GM12878 (cell line): Measurements from ENCODE around the gene STX7. TPM values are rescaled to one million over a fixed set of nuclear protein-coding genes. Genes with fewer than 3 reads are reported as not detected.

ENCODE experiments used
- ATAC-seq: fragments of 200-7000 bp; cut with Tn5 transposase; 3 replicates; pipeline ENCODE4 v1.9.1; 2020; ENCODE audit warnings: mild to moderate bottlenecking, moderate library complexity
- BruUV-seq: library from RNA; stranded (reverse); fragments of 400-500 nt; replicated peaks from 2 replicates; lab custom pipeline; 2021; lab: Mats Ljungman, UMichigan
- CTCF ChIA-PET: fragments of 300-600 bp; sonication (Branson Sonifier 250); formaldehyde crosslinking; extraction: SDS; loops from one replicate; lab custom pipeline; 2021; ENCODE audit warnings: inconsistent platforms; lab: Yijun Ruan, JAX
- POLR2A ChIA-PET: fragments of 350-600 bp; formaldehyde crosslinking; extraction: SDS; loops from one replicate; lab custom pipeline; 2021; ENCODE audit warnings: inconsistent platforms; lab: Charles Lee
- RAD21 ChIA-PET: fragments of 300-600 bp; sonication (Branson Sonifier 250); formaldehyde crosslinking; loops from one replicate; lab custom pipeline; 2023; ENCODE audit warnings: antibody characterized with exemption; ENCODE audit not compliant: unreplicated experiment; lab: Charles Lee
- SMC1A ChIA-PET: fragments of 300-600 bp; sonication (Branson Sonifier 250); formaldehyde crosslinking; loops from one replicate; lab custom pipeline; 2023; ENCODE audit not compliant: unreplicated experiment, uncharacterized antibody; lab: Charles Lee
- DNase-seq: peaks from one replicate; pipeline ENCODE4 v3.0.0-alpha.2; 2011; ENCODE audit warnings: low read depth, low spot score
- FAIRE-seq: peaks from 3 replicates; lab custom pipeline; 2011; peaks lifted over from hg19 to GRCh38; lab: Jason Lieb, UNC
- H2AFZ ChIP-seq: 2 replicates; pipeline ENCODE4 v1.6.0; 2011; ENCODE audit warnings: low read depth, low read length, control low read depth; ENCODE audit not compliant: control insufficient read depth
- H3K27ac ChIP-seq: 2 replicates; pipeline ENCODE4 v1.5.1; 2011; ENCODE audit warnings: control low read depth; ENCODE audit not compliant: control insufficient read depth, insufficient read depth
- H3K27me3 ChIP-seq, 2 experiments: replicated peaks in 1 of 2; 2 replicates each; pipeline versions ENCODE4 v1.6.0 to v1.6.1; 2011; ENCODE audit warnings: low read length in 1 of 2; ENCODE audit not compliant: control insufficient read depth in 2 of 2, insufficient read depth in 2 of 2
- H3K36me3 ChIP-seq, 2 experiments: 2 replicates each; pipeline ENCODE4 v1.5.1; 2011; ENCODE audit warnings: low read length in 1 of 2; ENCODE audit not compliant: control insufficient read depth in 2 of 2, insufficient read depth in 2 of 2
- H3K4me1 ChIP-seq: 2 replicates; pipeline ENCODE4 v1.6.1; 2011; ENCODE audit warnings: mild to moderate bottlenecking, low read length, moderate library complexity, mixed read lengths; ENCODE audit not compliant: control insufficient read depth, insufficient read depth
- H3K4me2 ChIP-seq: 2 replicates; pipeline ENCODE4 v1.6.0; 2011; ENCODE audit warnings: control low read depth; ENCODE audit not compliant: control insufficient read depth, insufficient read depth
- H3K4me3 ChIP-seq: fragments of 200-600 bp; sonication (generic); 2 replicates; pipeline ENCODE4 v1.5.1; 2016
- H3K79me2 ChIP-seq: 2 replicates; pipeline ENCODE4 v1.6.0; 2011; ENCODE audit warnings: low read length; ENCODE audit not compliant: control insufficient read depth, insufficient read depth
- H3K9ac ChIP-seq: 2 replicates; pipeline ENCODE4 v1.8.0; 2011; ENCODE audit warnings: low read length, control low read depth, mixed read lengths; ENCODE audit not compliant: control insufficient read depth, insufficient read depth
- H3K9me3 ChIP-seq: replicated peaks from 3 replicates; pipeline ENCODE4 v1.5.1; 2011; ENCODE audit warnings: mild to moderate bottlenecking, low read length; ENCODE audit not compliant: control insufficient read depth, insufficient read depth
- H4K20me1 ChIP-seq: 2 replicates; pipeline ENCODE4 v1.6.0; 2011; ENCODE audit not compliant: control insufficient read depth, insufficient read depth
- BCL11A ChIP-seq: IDR thresholded peaks from 2 replicates; pipeline ENCODE4 v1.6.1; 2011; ENCODE audit warnings: low read depth, low read length
- BHLHE40 ChIP-seq, 2 experiments: fragments of 450-650 bp in 1 of 2; IDR thresholded peaks; 2 replicates each; pipeline ENCODE4 v1.6.1; 2011 to 2017; ENCODE audit warnings: low read depth in 2 of 2, borderline replicate concordance in 1 of 2, improper control_type of control experiment in 1 of 2, low read length in 1 of 2, mild to moderate bottlenecking in 1 of 2
- CEBPB ChIP-seq, 2 experiments: fragments of 150-350 bp in 1 of 2; IDR thresholded peaks; 2 replicates each; pipeline ENCODE4 v1.6.1; 2012 to 2014; ENCODE audit warnings: low read depth in 2 of 2, low read length in 2 of 2, borderline replicate concordance in 1 of 2, inconsistent platforms in 1 of 2
- MEF2B ChIP-seq: fragments of 450-650 bp; IDR thresholded peaks from 2 replicates; pipeline ENCODE4 v1.6.1; 2018; ENCODE audit warnings: mild to moderate bottlenecking, moderate library complexity; ENCODE audit not compliant: partially characterized antibody, poor library complexity, severe bottlenecking
- PAX5 ChIP-seq: IDR thresholded peaks from 2 replicates; pipeline ENCODE4 v1.6.1; 2011; ENCODE audit warnings: low read depth, low read length, borderline replicate concordance
- SIN3A ChIP-seq: IDR thresholded peaks from 2 replicates; pipeline ENCODE4 v1.6.1; 2012; ENCODE audit warnings: low read depth, low read length, improper control_type of control experiment
- SUZ12 ChIP-seq: fragments of 200-600 bp; sonication (generic); IDR thresholded peaks from one replicate; pipeline ENCODE4 v1.6.1; 2018; ENCODE audit warnings: antibody characterized with exemption, mild to moderate bottlenecking; ENCODE audit not compliant: unreplicated experiment
- ZBTB40 ChIP-seq: fragments of 450-650 bp; IDR thresholded peaks from 2 replicates; pipeline ENCODE4 v1.6.1; 2016; ENCODE audit warnings: mild to moderate bottlenecking, moderate library complexity, borderline replicate concordance
- WGBS: methylation state at CpG from one replicate; pipeline ENCODE4 v1.1.6; 2016; ENCODE audit warnings: low lambda C conversion rate; ENCODE audit not compliant: insufficient replicate concordance, insufficient coverage; ENCODE audit errors: missing lambda C conversion rate; 5-methylcytosine and 5-hydroxymethylcytosine counted together
- in situ Hi-C: fragments of 300-500 bp; cut with MboI; formaldehyde crosslinking; loops from 9 replicates; pipeline ENCODE4 v1.14.3; 2018; ENCODE audit warnings: mixed read lengths
- intact Hi-C: fragments of 100-400 bp; cut with micrococcal nuclease; formaldehyde crosslinking; loops from one replicate; pipeline ENCODE4 v1.14.2; 2022; ENCODE audit not compliant: unreplicated experiment
- polyA plus RNA-seq, 11 experiments: library from polyadenylated mRNA; depleted of rRNA in 4 of 11; unstranded in 6 of 11; stranded (reverse) in 5 of 11; fragments of >200 nt; fragmentation: Nextera tagmentation in 4 of 11; fragmentation: Illumina TruSeq in 1 of 11; extraction: Ambion mirVana in 4 of 11; extraction: Trizol in 1 of 11; gene quantifications; 1 replicate in 1 of 11; 2 replicates in 10 of 11; pipeline versions ENCODE4 v1.2.1 to v1.2.3, GENCODE V29; 2011 to 2016; ENCODE audit warnings: inconsistent platforms in 2 of 11, missing spikeins in 2 of 11, low read depth in 1 of 11
- total RNA-seq, 4 experiments: library from RNA; depleted of rRNA in 3 of 4; stranded (reverse); fragments of >200 nt in 3 of 4; fragmentation: Illumina TruSeq in 1 of 4; extraction: Trizol in 1 of 4; gene quantifications; 2 replicates each; pipeline versions ENCODE4 v1.2.1 to v1.2.3, GENCODE V29; 2013 to 2021
- TF ChIP-seq, protein P1 (sequence below): fragments of 450-650 bp; formaldehyde crosslinking; IDR thresholded peaks from 2 replicates; pipeline ENCODE4 v1.5.0; 2022; ENCODE audit warnings: mild to moderate bottlenecking, missing genetic modification characterization
- TF ChIP-seq, protein P2 (sequence below): fragments of 450-650 bp; IDR thresholded peaks from 2 replicates; pipeline ENCODE4 v1.6.1; 2016; ENCODE audit warnings: mild to moderate bottlenecking

Gene STX7
- total and polyA plus RNA-seq, 10 of the 15 experiments (the other 5 are each of a cell fraction or from before 2014, with no cell fraction given) = 26.5 to 75.5 (median 51.3) TPM

GRCh38 chr6:132526461-132526860 is 13.5 kb upstream of the STX7 start:
- 0% methylated on average over 2 of the region's 2 CpGs for WGBS
- Histone ChIP-seq H3K27me3 (no peaks in the 10 kb centered on the region; a peak in 1 of 4 replicates), H3K36me3 (no peaks in the 10 kb centered on the region), H3K9me3 (no peaks in the 10 kb centered on the region), H3K4me3 (no peak overlapping the region), H4K20me1 (no peaks in the 10 kb centered on the region), H2AFZ (no peak overlapping the region), H3K4me2 (no peak overlapping the region), H3K9ac (no peak overlapping the region), H3K27ac (no peak overlapping the region), H3K4me1 (no peaks in the 10 kb centered on the region), H3K79me2 (no peaks in the 10 kb centered on the region)
- TF ChIP-seq SIN3A (no peak), CEBPB (IDR thresholded peaks at IDR 0.05; ENCODE audit: borderline replicate concordance in 1 of 2, low read depth in 2 of 2, low read length in 2 of 2) (no peak), ZBTB40 (no peak), BCL11A (no peak), PAX5 (no peak), MEF2B (no peak), SUZ12 (no peak), BHLHE40 (IDR thresholded peaks at IDR 0.05; ENCODE audit: borderline replicate concordance in 1 of 2, low read depth in 2 of 2, low read length in 1 of 2) (no peak)
- TF ChIP-seq, protein P1, sequence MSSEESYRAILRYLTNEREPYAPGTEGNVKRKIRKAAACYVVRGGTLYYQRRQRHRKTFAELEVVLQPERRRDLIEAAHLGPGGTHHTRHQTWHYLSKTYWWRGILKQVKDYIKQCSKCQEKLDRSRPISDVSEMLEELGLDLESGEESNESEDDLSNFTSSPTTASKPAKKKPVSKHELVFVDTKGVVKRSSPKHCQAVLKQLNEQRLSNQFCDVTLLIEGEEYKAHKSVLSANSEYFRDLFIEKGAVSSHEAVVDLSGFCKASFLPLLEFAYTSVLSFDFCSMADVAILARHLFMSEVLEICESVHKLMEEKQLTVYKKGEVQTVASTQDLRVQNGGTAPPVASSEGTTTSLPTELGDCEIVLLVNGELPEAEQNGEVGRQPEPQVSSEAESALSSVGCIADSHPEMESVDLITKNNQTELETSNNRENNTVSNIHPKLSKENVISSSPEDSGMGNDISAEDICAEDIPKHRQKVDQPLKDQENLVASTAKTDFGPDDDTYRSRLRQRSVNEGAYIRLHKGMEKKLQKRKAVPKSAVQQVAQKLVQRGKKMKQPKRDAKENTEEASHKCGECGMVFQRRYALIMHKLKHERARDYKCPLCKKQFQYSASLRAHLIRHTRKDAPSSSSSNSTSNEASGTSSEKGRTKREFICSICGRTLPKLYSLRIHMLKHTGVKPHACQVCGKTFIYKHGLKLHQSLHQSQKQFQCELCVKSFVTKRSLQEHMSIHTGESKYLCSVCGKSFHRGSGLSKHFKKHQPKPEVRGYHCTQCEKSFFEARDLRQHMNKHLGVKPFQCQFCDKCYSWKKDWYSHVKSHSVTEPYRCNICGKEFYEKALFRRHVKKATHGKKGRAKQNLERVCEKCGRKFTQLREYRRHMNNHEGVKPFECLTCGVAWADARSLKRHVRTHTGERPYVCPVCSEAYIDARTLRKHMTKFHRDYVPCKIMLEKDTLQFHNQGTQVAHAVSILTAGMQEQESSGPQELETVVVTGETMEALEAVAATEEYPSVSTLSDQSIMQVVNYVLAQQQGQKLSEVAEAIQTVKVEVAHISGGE (CRISPR knock-in tag) = no peak
- TF ChIP-seq, protein P2, sequence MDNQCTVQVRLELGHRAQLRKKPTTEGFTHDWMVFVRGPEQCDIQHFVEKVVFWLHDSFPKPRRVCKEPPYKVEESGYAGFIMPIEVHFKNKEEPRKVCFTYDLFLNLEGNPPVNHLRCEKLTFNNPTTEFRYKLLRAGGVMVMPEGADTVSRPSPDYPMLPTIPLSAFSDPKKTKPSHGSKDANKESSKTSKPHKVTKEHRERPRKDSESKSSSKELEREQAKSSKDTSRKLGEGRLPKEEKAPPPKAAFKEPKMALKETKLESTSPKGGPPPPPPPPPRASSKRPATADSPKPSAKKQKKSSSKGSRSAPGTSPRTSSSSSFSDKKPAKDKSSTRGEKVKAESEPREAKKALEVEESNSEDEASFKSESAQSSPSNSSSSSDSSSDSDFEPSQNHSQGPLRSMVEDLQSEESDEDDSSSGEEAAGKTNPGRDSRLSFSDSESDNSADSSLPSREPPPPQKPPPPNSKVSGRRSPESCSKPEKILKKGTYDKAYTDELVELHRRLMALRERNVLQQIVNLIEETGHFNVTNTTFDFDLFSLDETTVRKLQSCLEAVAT = no peak
- BruUV-seq = no TSS peak
- SMC1A ChIA-PET = interaction anchor here (0.5 to 2.1 kb wide), 6 partner anchors 10 to 297 kb away, joined by 3 to 6 read pairs (median 4); partner anchors contain the start of gene STX7
- intact Hi-C loops = loop anchor here (5.0 kb wide), 1 partner anchor 121 kb away; no protein-coding TSS in a partner anchor
- CTCF ChIA-PET = interaction anchor here (2.3 to 4.3 kb wide), 3 partner anchors 10 to 247 kb away, joined by 12 to 20 read pairs (median 16); partner anchors contain the start of gene STX7
- no peak for DNase-seq
- no peak for ATAC-seq
- in situ Hi-C loops = loop anchor here (10.0 kb wide), 1 partner anchor 268 kb away; the partner anchor contains the start of gene SLC18B1
- FAIRE-seq = no peak
- RAD21 ChIA-PET = interaction anchor here (1.1 to 1.4 kb wide), 2 partner anchors 228 to 247 kb away, joined by 3 to 5 read pairs; no protein-coding TSS in a partner anchor
- POLR2A ChIA-PET = interaction anchor here (1.2 kb wide), 1 partner anchor 14 kb away, joined by 4 read pairs; the partner anchor contains the start of gene STX7
